Measurements from ENCODE around the gene COL5A1.
"Not testable (repeated sequence)": the region's sequence is repeated elsewhere in the genome, so short reads cannot be mapped to it uniquely, and the experiment has no call there.

The COL5A1 gene

DNA sequence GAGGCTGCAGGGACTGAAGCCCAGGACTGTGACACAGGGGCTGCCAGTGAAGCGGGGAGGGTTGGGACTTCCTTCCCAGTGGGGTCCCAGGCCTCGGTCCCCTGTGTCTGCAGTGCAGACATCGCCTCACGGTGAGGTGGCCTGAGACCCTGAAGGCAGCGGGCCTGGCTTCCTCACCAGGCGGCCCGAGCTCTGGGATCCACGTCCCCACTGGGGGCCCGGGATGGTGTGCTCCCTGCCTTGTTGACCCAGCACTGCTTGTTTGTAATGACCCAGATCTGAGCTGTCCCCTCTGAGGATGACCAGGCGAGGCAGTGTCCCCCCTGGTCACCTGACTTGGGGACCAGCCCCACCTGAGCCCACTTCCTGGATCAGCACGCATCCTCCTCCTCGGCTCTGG, 53.1 kb downstream of the COL5A1 start:
- DNase-seq: no peak

DNA sequence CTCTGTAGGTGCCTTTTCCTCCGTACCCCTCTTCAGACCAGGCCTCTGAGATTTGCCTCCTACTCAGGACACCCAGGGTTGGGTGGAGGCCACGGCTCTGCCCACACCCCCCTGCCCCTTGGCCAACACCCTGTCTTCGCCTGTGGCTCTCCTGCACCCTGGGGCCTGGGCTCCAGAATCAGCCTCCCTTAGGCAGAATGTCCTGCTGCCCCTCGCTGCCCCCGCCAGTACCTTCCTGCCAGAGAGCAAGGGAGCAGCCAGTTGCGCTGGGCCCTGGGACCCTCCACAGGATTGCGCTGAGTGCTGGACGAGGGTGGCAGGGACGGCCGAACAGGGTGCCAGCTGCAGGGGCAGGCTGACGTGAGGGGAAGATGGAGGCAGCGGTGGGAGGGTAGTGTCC, 53.5 kb downstream of the COL5A1 start:
- DNase-seq: no peak

DNA sequence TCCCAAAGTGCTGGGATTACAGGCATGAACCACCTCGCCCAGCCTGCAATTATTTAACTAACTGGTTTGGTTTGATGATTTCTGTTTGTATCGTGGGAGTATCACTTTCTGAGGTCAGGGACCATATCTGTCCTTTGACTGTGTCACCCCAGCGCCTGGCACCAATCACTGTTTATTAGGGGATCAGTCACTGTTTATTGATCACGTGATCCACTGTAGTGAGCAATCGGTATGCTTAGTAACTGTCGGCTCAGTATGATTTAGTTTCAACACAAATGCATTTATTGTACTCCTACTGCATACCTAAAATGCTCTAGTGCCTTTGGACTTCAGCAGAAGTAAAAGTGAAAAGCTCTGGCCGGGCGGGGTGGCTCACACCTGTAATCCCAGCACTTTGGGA, 54.8 kb downstream of the COL5A1 start:
- no peak for DNase-seq

DNA sequence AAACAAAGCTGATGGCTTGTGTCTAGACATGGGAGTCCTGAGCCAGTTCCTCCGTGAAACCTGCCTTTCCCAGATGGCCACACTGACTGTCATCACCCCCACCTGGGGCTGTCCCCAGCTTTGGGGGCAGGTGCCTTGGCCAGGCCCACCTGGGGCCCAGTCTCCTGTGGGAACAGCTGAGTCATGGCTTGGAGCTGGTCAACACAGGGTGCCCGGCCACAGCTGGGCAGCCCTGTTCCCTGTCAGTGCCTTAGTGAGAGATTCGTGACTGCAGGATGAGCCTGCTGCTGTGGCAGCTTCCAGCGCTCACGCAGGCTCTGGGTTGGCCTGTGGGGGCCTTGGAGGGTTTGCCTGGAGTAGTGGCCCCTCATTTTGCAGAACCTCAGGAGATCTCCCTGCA, 56.5 kb downstream of the COL5A1 start:
- DNase-seq: no peak

DNA sequence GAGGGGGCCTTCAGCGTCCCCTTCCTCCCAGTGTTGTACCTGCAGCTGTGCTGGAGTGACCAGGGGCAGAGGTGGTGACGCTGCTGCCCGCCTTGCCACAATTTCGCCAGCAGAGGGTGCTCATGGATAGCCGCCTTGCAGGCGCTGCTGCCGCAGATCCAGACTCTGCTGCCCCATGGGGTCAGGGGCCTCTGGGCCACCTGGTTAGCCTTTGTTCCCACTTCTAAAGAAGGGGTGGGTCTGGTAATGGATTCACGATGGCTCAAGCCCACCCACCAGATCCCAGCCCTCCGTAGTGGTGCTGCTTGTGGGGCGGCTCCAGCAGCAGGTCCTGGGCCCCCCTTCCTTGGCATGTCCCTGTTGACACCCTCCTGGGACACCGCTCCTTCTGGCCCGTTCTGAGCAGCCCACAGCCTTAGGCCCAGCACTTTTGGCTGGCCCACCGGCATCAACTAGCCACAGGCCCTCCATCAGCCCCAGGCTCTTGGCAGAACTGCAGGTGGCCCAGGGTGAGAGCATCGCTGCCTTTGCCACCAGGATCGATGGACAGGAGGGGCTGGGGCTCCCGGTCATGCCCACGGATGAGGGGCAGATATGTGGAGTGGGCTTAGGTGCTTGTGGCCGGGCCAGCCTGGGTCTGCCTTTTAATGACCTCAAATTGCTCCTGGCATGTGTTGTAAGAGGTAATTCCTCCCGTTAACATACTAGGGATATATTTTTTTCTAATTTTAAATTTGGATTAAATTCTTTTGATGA, 57.2 kb downstream of the COL5A1 start:
- peak; percentile 27 for DNase-seq

DNA sequence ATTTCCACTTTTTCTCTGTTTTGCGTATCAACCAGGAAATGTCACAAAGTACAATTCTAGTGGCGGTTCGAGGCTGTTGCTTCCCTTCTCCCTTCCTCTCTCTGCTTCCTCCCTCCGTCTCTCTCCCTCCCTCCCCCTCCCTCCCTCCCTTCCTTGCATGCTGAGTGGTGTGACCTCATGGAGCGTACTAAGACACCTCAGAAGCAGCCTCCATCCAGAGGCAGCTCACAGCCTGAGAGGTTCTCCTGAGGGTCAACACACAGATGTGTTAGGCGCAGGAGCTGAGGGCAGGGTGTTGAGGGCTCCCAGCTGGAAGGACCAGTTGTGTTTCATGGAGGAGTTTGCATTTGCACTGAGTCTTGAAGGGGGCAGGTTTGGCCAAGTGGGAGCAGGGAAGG, 57.7 kb downstream of the COL5A1 start:
- DNase-seq: no peak

DNA sequence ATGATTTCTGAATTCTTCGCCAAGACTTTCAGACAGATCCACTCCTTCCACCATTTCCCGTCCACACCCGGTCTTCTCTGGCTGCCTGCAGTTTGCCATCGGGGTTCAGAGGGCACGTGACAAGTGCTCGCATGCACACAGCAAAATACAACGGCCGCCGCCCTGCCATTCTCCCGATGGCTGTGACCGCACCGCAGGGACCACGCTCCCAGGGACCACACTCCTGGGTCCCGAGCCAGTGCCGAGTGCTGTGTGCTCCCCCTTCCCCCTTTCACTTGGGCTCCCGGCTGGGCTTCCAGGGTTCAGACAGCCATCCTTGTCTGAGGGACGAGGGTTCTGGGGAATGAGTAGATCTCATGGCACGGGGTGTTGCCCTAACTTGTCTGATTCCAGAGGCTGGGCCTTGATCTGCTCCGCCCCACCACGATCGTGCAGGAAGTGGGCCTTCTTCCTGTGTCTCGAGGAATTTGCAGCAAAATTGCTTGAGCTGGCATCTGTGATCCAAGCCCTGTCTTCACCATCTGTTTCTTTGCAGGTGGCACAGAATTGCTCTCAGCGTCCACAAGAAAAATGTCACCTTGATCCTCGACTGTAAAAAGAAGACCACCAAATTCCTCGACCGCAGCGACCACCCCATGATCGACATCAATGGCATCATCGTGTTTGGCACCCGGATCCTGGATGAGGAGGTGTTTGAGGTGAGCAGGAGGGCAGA, 59.2 kb downstream of the COL5A1 start:
- DNase-seq: no peak

DNA sequence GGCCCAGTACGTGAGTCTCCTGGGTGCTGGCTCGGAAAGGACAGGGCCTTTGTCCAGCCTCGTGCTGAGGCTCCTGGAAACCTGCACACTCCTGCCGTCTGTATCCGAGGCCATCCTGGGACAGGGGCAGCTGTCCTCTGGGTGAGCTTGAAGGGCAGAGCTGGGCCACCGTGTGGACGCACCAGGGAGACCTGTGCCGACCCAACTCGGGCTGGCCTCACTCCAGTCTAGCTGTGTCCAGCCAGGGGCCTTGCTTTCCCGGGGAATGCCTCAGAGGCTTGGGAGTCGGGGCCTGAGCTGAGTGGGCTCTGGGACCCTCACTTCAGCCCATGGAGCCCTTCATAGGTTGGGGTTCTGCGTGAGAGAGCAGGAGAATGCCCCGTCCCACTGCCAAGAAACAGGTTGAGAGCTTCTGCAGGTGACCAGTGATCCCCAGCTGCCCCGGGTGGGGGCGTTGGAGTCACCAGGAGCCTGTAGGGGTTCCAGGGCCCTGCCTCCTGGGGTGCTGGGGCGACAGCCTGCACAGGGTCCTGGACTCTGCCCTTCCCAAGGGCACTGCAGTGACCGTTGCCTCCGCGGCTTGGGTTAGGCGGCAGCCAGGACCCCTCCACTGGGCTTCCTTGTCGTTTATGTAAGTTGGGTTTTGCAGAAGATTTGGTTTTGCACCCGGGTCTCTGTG, 60.1 kb downstream of the COL5A1 start:
- no peak for DNase-seq

DNA sequence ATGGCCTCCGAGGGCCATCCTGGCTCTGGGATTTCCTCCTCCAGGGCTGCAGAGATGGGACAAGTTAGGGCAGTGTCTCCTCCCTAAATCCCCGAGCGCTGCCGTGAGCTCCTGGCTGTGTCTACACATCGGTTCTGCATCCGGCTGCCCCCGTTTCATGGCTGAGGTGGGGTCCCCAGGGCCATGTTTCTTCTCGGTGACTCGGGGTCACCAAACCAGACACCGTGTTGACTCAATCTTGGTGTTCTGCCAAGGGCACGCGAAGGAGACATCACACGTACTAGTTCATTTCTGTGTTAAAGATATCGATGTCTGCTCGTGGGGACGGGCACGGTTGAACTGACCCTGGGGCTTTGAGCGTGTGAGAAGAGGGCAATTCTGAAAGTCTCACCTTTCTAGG, 60.7 kb downstream of the COL5A1 start:
- no peak for DNase-seq

DNA sequence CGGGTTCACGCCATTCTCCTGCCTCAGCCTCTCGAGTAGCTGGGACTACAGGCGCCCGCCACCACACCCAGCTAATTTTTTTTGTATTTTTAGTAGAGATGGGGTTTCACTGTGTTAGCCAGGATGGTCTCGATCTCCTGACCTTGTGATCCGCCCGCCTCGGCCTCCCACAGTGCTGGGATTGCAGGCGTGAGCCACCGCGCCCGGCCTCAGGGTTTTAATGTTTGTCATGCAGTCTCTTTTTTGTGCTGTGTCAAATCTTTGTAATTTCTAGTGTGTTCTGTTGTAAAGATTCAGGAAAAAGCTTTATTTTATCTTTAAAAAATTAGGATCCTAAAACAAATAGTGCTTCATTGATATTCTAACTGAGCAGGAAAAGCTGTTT, 62.1 kb downstream of the COL5A1 start:
- not testable (repeated sequence) for DNase-seq

DNA sequence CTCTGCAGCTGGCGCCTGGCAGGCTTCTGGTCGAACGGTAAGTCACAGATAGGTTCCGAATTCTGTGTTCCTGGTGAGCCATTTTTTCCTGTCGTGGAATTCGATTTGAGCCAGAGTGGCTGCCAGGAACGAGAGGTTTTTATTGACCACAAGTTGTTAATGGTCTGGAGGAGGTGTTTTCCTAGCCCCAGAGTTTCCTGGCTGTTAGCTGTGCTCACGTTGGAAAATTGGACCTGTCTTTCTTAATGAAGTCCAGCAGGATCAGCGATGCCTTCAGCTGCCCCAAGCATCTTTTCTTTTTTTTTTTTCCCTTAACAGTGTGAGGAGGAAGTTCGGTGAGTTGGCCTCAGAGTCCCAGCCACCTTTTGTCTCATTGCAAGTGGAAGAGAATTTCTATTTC, 62.9 kb downstream of the COL5A1 start:
- no peak for DNase-seq

DNA sequence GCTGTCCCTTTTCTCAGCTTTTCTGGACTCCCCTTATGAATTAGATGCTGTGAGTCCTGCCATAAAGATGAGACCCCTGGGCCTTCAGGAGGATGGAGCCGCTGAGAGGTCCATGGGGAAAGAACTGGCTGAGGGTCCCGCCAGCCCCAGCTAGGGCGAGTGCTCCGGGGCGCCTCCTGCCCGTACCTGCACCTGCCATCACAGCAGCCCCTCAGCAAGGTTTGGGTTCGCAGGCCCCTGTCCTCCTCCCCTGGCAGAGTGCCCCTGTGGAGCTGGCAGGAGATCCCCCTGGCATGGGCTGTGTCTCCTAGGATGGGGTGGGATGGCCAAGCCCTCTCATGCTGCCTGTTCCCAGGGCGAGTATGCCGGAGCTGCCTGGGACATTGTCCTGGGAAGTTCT, 64.2 kb downstream of the COL5A1 start:
- no peak for DNase-seq

DNA sequence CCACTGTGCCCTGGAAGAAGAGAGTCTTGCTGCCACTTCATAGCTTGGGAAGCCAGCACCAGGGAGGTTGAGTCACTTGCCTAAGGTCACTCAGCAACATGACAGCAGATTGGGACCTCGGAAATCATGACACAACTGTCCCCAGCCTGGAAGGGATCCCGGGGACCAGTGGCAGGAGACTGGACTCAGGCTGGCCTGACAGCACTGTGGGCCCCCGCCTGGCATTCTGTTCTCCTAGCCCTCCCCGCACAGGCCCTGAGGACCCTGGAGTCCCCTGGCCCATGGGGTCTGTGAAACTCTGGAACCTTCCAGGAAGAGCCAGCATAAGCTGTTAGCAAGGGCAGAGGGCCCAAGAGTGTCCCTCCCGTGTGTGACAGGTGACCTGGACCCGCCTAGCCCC, 64.9 kb downstream of the COL5A1 start:
- no peak for DNase-seq

DNA sequence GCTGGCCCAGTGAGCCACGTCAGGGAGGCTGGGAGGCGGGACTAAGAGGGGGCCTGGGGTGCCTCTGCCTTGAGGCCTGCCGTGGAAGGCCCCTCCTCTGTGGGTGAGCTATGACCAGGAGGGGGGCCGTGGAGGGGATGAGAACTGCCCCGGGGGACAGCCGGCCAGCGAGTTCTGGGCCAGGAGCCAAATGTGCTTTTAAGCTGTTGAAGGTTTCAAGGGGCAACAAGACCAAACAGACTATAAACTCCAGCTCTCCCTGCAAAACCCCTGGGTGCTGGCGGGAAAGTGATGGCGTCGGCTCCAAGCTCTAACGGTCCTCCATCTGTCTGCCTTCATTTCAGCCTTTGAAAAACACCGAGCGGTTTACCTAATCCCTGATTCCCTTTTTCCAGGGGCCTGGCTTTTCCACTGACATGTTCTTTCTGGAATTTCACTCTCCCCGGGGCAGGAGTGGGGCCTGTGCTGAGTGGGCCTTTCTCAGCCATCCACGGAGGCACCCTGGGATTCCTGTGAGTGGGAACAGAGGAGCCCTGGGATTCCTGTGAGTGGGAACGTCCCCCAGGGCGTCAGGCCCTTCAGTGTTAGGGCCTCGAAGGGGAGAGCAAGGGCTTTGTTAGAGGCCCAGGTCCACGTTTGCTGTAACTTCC, 65.6 kb downstream of the COL5A1 start:
- no peak for DNase-seq

DNA sequence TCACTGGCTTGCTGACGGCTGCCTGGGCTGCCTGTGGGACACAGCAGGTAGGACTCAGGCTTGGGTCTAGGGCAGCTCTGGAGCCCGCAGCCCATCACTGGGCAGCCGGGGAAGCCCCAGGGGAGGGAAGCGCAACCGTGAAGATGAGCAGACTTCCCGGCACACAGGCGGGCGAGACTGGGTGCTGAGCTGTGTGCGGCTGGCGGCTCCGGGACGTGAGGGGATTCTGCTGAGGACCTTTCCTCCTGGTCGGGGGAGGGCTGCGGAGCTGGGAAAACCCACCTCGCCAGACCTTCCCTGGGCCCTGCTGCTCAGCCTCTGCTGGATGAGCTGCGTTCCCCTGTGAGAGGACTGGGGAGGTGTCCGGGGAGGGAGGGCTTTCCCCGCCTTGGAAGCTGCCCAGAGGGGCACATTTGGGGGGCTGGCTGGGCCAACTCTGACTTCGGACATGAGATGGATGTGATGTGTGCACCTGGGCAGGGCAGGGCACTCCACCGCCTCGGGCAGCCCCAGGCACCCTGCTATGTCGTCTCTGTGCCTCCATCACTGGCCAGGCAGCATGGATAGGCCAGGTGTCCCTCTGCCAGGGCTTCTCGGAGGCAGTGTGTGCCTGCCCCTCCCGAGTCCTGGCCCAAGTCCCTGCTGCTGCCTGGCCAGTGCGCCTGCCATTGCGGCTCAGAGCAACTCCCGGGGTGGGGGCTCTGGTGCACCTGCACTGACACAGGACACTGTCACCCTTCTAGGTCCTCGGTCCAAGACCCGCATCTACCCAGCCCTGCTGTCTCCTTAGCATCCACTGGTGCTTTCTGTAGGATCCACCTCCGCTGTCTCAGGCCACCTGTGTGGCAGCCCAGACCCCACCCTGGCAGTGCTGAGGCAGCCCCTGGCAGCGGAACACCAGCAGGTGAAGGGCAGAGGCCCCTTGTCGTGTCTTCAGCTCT, 66.4 kb downstream of the COL5A1 start:
- no peak for DNase-seq

DNA sequence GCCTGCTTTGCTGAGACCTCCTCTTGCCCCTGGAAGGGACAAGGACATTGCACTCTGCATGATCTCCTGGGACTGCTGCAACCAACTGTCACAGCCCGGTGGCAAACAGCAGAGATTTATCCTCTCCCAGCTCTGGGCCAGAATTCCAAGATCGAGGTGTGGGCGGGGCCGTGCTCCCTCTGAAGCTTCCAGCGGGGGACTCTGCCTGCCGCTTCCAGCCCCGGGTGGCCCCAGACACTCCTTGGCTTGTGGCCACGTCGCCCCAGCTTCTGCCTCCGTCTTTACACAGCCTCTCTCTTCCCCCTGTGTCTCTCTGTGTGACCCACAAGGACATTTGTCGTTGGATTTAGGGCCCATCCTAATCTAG, 67.1 kb downstream of the COL5A1 start:
- DNase-seq: no peak

DNA sequence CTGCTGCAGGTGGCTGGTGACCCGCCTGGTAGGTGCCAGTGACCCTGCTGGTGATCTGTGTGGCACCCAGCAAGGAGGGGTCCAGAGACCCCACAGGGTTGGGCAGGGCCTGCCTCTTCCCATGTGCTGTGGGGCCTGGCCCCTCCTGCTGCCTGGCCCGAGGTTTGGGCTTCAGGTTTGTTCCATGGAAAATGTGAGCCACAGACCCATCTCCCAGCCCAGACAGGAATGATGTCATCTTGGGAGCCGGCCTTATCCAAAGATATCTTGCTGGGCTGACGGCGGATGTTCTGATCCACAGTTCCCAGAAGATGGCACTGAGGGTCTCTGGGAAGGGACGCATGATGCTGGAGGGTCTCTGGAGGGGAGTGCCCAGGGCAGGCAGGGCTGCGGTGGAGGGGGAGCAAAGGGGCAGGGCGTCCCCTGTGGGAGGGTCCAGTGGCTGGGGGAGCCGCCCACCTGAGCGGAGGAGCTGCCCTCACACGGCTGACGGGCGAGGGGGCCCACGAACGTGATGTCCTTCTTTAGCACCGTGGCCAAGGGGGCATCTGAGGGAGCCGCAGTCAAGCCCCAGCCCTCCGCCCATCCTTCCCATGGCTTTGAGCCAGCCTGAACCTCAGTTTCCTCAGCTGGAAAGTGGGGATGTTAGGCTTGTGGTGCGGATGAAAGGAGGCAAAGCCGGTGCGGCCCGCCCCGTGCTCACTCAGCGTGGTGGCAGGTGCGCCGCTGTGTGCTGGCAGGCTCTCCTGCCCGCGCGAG, 68.1 kb downstream of the COL5A1 start:
- no peak for DNase-seq

DNA sequence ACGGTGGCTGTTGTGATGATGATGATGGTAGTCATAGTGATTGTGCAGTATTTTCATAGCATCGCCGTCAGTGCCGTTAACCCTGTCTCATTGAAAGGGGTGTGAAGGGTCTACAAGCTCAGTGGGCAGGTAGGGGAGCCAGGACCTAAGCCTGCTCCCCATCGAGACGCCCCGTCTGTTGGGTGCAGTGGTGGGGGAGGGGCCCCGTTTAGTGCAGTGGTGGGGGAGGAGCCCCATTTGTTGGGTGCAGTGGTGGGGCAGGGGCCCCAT, 68.6 kb downstream of the COL5A1 start:
- DNase-seq: no peak

DNA sequence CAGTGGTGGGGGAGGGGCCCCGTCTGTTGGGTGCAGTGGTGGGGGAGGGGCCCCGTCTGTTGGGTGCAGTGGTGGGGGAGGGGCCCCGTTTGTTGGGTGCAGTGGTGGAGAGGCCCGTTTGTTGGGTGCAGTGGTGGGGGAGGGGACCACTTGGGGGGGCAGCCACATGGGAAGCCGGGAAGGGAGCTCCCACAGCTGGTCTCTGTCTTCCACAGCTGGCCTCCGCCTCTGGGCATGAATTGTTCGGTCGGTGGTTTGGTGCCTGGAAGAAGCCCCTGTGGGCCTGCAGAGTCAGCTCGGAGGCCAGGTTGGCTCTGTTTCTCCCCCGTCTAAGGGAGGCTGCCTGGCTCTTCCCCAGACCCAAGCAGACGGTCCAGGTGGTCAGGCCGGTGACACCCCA, 69.3 kb downstream of the COL5A1 start:
- DNase-seq: no peak

DNA sequence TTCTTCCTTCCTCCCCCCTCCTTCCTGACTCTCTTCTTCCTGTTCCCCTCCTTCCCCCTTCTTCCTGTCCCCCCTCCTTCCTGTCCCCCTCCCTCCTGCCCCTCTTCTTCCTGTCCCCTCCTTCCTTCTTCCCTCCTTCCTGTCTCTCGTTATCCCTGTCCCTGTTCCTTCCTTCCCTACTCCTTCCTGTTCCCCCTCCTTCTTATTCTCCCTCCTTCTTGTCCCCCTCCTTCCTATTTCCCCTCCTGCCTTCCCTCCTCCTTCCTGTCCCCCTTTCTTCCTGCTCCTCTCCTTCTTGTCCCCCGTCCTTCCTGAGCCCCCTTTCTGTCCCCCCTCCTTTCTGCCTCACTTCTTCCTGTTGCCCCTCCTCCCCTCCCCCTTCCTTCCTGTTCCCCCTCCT, 70.6 kb downstream of the COL5A1 start:
- DNase-seq: no peak

DNA sequence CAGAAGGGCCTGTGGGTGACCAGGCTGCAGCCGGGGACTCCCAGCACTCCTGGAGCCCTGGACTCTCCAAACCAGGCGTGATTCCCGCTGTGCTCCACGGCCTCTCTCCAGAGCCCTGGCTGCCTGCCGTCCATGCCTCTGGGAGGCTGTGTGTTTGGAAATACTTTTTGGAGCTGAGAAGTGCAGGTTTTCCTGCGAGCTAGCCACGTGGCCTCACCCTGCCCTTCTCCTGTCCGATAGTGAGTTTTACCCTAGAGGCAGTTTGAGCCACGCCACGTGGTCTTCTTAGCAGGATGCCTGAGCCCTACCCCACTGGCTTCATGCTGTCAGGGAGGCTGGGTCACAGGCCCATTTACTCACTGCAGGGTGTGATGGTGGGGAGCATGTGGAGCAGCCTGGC, 71.3 kb downstream of the COL5A1 start:
- no peak for DNase-seq

DNA sequence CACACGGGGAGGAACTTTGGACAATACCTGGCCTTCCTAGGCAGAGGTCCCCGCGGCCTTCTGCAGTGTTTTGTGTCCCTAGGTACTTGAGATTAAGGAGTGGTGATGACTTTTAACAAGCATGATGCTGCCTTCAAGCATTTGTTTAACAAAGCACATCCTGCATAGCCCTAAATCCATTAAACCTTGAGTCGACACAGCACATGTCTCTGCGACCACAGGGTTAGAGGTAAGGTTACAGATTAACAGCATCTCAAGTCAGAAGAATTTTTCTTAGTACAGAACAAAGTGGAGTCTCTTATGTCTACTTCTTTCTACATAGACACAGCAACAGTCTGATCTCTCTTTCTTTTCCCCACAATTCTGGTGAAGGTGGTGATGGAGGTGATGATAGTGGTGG, 73.9 kb downstream of the COL5A1 start:
- DNase-seq: not testable (repeated sequence)
